Stimulated activated naive CD8-positive, alpha-beta T cell treated with anti-CD3 and anti-CD28 coated beads, Interleukin-15, Interleukin-2, amounts not matched to agents 100 U/mL and 50 U/mL, for 24 hours (primary cell): Measurements from ENCODE around the gene GREB1.

Source experiments
- ATAC-seq: fragments of 150-1000 bp; cut with Tn5 transposase; one replicate; pipeline ENCODE4 v1.10.0; 2021
- DNase-seq: peaks from one replicate; pipeline ENCODE4 v3.0.0; 2021

The GREB1 gene

DNA sequence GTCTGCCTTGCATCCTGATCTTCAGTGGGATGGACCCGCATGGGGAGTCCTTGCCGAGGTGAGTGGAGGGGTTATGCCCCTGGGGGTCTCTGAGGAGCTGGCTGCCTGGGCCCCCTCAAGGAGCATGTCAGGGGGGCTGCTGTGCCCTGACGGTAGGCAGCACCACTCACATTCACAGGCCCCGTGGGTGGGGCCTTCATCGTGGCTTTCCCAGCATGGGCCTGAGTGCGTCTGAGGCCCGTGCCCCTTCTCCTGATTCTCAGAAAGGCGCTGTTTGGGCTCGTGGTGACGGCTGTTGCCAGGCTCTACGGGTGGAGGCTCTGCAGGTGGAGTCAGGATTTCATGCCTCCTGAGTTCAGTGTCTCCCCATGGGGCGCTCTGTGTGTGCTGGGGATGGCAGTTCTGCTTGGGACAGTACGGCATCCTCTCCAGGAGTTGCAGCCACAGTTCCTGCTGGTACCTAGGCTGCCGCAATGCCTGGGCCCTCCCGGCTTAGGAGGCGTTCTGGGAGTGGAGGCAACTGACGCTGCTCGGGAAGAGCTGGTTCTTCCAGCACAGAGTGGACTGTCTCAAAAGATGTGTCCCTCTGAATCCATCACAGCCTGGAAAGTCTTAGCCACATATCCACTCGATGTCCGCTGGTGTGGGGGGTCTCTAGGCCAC lies 78.8 kb downstream of the GREB1 start:
- ATAC-seq = no peak
- DNase-seq = no peak

DNA sequence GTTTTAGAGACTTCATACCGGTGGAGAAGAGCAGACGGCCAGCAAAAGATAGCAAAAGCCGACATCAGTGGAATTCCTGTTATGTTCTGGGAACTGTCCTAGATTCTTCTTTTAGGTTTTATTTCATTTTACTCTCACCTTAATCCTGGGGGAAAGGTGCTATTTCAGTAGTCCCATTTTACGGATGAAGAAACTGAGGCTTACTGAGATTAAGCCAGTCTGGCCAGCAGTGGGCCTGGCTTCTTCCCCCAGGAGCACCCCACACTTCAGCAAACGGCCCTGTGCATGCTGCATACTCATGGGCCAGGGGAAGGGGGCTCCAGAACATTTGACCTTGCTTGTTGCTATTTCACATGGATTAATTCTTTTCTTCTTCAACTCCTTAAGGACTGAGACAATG lies 79.5 kb downstream of the GREB1 start:
- ATAC-seq (no peak), DNase-seq (no peak)

DNA sequence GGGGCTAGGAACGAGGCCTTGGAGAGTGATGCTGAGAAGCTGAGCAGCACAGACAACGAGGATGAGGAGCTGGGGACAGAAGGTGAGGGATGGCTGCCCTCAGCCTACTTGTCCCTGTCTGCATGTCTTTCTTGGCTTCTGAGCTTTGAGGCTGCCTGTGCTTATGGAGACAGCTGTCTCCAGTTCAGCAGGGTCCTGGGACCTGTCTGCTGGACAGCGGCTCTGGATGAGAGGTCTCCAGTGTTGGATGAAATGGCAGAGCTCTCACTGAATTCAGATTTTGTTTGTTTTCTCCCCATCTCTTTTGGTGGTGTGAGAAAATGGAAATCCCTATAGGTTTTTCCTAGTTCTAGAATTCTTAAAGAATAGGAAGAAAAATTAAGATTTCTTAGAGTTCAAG lies 81.4 kb downstream of the GREB1 start:
- no peak for DNase-seq
- ATAC-seq = no peak

DNA sequence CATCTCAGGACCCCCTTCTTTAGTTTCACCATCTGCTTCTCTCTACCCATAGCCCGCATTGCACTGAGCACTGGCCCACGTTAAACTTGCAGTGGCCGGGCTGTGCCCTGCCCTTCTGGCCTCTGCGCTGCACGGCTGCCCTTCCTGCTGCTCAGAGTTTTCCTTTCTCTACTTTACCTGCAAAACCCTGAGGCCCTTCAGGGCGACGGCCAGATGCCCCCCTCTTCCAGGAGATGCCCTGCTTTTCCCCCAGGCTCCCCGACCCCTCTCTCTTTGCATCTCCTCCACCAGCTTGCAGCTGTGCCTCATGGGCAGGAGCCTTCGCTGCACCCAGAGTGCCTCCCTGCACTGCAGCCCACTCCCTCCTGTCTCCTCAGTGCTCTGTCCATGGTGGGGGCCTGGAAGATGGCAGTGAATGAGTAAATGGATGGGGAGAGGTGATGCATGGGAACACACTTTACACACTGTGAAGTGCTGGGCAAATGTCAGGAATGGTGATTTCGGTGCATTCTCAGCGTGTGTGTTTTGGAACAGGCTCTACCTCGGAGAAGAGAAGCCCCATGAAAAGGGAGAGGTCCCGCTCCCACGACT lies 82.3 kb downstream of the GREB1 start:
- ATAC-seq = no peak
- DNase-seq = no peak

DNA sequence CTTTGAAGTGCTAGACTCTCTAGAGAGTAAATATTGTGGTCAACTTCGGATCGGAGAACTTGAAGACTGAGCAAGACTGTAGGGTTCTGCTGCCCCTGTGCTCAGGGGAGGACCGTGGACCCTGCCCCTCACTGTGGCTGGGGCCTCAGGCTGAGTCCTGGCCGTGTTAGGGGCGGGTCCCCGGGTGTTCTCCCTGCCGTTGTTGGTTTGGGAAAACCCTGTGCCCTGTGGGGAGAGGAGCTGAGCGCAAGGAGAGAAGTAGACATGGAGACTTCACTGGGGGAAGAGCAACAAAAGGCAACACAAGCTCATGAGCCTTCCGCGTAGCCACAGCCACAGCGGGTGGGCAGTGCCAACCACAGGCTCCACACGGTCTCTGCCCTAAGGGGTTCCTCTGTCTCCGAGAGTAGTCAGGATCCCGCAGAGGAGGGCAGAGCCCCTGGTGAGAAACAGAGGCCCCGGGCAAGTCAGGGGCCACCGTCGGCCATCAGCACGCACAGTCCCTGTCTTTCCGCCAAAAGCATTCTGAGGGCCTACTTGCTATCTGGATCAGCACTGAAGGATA lies 83.1 kb downstream of the GREB1 start:
- no peak for ATAC-seq
- no peak for DNase-seq

DNA sequence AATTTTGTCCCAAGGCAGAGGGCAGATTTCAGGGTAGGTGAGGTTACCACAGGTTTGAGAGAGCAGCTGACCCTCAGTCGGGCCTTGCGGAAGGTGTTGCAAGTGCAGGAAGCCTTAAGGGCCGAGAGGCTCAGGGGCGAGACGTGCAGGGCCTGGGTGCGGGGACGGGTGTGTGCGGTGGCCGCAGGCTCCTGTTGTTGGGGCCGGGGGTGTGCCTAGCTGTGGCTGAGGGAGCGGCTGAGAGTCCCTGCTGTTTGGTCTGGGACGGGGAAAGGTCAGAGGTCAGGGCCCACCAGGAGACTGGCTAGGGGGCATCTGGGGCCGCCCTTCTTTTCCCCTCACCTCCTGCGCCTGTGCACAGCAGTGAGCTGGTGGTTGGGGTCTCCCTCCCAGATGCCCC lies 83.7 kb downstream of the GREB1 start:
- no peak for ATAC-seq

DNA sequence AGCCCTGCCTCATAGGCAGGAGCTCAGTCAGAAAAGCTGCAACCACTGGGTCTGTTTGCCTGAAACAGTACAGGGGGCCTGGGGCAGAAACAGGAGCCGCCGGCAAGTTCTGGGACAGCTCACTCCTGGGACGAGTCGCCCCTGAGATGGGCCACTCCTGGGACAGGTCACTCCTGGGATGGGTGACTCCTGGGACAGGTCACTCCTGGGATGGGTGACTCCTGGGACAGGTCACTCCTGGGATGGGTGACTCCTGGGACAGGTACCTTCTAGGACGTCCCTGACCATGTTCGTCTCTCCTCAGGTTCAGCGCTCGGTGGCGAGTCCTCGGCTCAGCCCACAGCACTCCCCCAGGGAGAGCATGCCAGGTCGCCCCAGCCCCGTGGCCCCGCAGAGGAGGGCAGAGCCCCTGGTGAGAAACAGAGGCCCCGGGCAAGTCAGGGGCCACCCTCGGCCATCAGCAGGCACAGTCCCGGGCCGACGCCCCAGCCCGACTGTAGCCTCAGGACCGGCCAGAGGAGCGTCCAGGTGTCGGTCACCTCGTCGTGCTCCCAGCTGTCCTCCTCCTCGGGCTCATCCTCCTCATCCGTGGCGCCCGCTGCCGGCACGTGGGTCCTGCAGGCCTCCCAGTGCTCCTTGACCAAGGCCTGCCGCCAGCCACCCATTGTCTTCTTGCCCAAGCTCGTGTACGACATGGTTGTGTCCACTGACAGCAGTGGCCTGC lies 84.3 kb downstream of the GREB1 start:
- no peak for DNase-seq
- ATAC-seq = no peak

More for the DNA sequence above, 83.7 kb downstream of the GREB1 start:
- no peak for DNase-seq

DNA sequence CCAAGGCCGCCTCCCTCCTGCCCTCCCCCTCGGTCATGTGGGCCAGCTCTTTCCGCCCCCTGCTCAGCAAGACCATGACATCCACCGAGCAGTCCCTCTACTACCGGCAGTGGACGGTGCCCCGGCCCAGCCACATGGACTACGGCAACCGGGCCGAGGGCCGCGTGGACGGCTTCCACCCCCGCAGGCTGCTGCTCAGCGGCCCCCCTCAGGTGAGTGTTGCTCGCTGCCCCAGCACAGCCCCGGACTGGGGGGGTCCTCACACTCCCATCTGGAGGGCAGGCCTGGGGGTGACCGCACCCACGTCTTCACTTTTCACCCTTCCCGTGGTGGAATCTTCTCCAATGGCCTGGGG lies 84.8 kb downstream of the GREB1 start:
- ATAC-seq = peak; percentile 5
- DNase-seq = no peak

DNA sequence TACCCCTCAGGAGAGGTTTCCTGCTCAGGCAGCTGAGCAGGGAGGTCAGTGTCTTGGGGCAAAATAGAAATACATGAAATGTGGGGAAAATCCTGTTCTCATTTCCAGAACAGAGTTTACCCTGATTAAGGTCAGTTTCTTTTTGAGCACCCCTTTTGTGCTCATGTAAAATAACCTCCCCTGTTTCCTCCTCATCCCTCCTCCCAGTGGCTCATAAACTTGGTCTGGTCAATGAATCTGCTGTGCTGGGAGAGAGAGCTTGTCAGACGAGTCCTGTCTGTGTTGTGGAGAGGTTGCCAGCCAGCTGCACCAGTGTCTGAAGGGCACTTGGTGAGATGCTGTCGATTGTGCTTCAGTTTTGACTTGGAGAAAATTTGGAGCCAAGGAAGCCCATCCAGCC lies 87.6 kb downstream of the GREB1 start:
- ATAC-seq (no peak), DNase-seq (no peak)

DNA sequence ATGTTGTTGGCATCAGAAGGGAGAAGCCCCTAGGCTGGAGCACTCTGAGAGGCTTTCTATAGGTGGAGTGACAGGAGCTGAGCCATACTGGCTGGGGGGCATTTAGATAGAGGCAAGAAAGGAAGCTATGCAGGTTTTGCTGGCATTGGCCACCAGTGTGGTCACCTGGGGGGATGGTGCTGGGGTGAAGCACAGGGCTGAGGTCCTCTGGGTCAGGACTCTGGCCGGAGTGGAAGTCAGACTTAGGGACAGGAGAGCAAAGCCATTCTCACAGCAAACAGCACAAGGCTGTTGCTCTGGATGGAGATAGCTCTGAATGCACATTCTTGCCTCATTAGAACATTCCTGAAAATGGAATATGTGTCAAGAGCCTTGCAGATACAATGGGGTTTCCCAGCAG lies 88.8 kb downstream of the GREB1 start:
- DNase-seq (no peak), ATAC-seq (no peak)

DNA sequence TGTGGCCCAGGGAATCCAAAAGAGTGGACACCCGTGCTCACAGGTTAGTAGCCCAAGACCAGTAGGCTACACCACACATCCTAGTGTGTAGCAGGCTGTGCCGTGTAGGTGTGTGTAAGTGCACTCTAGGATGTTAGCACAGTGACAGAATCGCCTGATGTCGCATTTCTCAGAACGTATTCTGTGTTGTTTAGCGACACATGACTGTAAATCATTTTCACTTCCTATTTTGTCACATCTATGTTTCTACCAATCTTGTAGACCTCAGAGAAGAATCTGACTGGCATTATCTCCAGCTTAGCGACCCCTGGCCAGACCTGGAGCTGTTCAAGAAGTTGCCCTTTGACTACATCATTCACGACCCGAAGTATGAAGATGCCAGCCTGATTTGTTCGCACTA lies 91.0 kb downstream of the GREB1 start:
- no peak for ATAC-seq

DNA sequence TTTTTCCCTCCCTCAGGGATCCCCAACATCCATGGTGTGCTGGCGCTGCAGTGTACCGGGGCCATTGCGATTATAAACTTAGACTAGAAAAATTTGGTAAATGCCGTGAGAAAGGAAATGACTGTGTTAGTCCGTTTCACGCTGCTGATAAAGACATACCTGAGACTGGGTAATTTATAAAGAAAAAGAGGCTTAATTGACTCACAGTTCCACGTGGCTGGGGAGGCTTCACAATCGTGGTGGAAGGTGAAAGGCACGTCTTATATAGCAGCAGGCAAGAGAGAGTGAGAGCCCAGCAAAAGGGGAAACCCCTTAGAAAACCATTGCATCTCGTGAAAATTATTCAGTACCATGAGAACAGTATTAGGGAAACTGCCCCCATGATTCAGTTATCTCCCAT lies 91.8 kb downstream of the GREB1 start:
- ATAC-seq (peak; percentile 45), DNase-seq (no peak)

More for the DNA sequence above, 91.0 kb downstream of the GREB1 start:
- no peak for DNase-seq

DNA sequence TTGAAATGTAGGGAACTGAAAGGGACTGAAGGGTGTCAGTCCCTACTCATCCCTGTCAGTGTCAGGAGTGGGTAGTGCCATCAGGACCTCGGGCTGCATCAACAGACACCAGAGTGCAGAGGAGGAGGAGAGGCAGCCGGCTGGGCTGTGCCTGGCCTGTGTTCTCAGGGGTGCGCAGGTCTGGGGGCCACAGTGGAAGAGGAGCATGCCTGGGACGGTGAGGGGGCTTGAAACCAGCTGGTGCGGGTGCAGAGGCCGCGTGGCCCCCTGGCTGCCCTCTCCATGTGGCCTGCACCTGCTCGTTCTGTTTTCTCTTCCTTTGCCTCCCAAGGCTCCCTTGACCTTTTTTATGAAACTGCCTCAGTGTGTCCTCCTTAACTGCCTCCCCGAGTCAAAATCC lies 94.8 kb downstream of the GREB1 start:
- ATAC-seq (no peak), DNase-seq (no peak)

DNA sequence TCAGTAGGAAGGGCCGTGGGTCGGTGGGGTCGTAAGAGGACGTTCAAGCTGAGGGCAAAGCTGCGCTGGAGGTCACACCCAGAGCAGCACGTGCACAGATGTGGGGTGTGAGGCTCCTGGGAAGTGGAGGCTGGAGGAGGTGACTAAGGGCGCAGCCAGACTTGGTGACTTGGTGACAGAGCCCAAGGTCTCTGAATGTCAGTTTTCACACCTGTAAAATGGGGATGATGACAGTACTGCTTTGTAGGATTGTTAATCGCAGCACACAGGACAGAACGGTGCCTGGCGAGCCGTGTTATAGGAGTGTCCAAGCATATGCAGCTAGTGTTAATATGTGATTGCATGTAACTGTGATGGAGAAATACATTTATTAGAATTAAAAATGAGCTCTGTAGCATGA lies 95.4 kb downstream of the GREB1 start:
- ATAC-seq (no peak), DNase-seq (no peak)

DNA sequence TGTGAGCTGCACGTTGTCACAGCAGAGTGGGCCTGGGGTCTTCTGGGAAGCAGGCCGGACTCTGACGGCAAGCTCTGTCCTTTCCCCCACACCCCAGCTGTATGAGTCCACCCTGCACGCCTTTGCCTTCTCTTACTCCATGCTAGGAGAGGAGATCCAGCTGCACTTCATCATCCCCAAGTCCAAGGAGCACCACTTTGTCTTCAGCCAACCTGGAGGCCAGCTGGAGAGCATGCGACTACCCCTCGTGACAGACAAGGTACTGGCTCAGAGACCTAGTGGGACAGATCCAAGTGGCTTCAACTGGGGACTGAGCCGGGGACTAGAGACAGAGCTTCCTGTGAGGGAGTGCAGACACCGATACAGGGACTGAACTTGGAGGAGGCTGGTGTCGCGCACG lies 96.0 kb downstream of the GREB1 start:
- no peak for DNase-seq
- no peak for ATAC-seq

DNA sequence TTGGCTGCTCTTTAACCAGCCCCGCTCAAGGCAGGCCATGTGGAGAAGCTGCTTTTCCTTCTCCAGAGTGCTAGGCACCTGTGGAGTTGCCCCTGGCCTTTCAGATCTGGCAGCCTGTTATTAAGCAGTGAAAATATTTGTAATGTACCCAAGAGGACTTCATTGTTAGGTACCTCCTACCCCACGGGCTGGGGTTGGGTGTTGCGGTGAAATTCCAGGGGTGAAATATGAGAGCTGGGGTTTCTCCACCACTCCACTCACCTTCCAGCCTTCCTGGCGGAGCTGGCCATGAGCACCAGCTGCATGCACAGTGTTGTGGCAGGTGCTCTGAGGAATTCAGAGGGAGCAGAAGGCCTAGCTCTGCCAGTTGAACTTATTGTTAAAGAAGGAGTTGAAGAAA lies 97.0 kb downstream of the GREB1 start:
- DNase-seq = no peak
- no peak for ATAC-seq

DNA sequence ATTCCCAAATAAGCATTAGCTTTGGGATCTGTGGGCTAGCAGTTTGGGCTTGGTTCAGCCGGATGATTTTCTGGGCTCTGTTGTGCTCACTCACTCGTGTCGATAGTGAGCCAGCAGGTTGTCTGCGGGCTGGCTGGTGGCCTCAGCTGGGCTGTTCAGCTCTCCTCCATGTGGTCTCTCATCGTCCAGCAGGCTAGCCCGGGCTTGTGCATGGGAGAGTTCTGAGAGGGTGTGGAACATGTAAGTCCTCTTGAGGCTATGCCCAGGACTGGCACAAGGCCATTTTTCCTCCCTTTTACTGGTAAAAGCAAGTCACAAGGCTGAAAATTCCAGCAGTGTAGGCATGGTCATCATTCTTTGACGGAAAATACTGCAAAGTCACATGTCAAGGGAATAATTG lies 97.6 kb downstream of the GREB1 start:
- ATAC-seq (no peak), DNase-seq (no peak)

DNA sequence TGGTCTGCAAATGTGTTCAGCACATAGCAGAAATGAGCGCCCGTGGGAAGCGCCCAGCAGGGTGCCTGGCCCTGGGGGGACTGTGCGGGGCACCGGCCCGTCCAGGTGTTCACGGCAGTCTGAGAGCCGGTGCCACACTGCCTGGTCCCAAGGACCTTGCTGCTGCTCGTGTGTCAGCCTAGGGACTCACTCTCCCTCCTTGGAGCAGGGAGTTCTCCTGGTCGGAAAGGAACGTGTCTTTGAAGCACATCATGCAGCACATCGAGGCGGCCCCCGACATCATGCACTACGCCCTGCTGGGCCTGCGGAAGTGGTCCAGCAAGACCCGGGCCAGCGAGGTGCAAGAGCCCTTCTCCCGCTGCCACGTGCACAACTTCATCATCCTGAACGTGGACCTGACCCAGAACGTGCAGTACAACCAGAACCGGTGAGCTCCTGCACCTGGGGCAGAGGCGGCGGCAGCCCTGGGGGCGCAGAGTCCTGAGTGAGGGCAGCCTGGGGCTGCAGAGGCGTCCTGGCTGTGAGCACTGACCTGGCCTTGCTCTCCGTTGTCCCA lies 100.2 kb downstream of the GREB1 start:
- ATAC-seq = no peak
- no peak for DNase-seq

DNA sequence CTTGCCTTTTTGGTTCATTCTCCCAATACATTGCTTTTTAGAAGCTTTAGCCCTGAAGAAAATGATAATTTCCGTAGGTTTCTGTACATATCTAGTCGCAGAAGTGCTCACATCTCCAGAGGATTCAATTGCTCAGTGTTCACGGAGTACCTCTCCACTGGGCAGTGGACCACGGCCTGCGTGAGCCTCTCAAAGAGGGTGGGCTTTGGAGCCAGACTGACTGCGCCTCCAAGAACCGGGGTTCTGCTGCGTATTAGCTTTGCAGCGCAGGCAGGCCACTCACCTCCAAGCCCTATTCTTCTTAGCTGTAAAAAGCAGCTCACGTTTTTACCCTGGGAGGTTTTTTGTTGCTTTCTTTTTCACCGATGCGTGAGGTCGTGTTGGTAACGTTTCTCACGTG lies 100.7 kb downstream of the GREB1 start:
- ATAC-seq = no peak
- DNase-seq = no peak

DNA sequence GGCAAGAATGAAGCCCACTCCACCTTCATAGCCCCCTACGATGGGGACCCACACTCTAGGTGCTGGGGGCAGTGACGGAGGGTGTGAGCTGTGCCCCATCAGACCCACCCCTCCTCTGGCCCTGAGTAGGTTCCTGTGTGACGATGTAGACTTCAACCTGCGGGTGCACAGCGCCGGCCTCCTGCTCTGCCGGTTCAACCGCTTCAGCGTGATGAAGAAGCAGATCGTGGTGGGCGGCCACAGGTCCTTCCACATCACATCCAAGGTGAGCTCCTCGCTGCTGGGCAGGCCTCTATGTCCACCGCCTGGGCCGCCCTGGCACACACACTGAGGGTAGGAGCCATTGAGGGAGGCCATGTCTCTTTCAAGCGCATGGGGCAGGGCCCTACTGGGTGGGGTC lies 101.3 kb downstream of the GREB1 start:
- ATAC-seq (no peak), DNase-seq (no peak)

DNA sequence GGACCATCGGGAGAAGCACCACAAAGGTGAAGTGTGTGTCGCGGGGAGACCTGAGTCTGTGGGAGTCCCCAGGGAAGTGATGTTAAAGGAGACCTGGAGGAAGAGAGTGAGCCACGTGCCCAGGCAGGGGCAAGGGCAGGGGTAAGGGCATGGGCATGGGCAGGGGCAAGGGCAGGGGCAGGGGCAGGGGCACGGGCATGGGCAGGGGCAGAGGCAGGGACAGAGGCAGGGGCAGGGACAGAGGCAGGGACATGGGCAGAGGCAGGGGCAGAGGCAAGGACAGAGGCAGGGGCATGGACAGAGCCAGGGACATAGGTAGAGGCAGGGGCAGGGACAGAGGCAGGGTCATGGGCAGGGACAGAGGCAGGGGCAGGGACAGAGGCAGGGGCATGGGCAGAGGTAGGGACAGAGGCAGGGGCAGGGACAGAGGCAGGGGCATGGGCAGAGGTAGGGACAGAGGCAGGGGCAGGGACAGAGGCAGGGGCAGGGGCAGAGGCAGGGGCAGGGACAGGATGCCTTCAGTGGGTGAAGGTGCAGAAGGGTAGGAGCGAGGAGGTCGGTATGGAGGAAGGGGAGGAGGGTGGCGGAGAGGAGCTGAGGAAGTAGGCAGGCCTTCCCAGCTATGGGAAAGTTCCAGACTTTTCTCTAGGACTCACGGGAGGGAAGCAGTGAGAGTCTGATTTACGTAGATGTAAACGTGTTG lies 102.9 kb downstream of the GREB1 start:
- no peak for ATAC-seq
- DNase-seq = no peak

DNA sequence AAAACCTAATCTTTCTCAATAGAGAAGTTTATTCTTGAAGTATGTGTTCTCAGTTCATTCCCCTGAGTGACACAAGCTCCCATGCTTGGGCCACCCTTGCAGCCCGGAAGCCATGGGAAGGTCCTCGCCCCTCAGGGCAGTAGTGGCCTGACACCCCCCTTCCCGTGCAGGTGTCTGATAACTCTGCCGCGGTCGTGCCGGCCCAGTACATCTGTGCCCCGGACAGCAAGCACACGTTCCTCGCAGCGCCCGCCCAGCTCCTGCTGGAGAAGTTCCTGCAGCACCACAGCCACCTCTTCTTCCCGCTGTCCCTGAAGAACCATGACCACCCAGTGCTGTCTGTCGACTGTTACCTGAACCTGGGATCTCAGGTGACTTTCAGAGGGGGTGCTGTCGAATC lies 103.7 kb downstream of the GREB1 start:
- no peak for ATAC-seq
- DNase-seq = no peak

DNA sequence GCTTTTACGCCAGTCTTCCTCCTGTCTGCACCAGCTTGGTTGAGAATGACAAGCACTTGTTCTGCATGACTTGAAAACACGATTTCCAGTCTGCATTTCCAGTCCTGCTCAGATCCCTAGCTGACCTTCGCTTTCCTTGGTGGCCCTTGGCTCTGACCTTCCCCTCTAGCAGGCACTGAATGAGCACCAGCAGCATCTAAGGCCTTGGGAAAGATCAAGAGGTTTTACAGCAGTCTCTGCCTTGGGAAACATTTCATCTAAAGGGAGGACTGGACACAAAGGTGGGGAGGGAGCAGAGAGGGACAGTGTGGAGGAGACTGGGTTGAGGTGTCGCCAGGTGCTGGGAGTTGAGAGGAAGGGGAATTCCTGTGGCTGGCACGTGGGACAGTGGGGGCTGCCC lies 105.7 kb downstream of the GREB1 start:
- DNase-seq (no peak), ATAC-seq (no peak)
